ENCODE data around the gene MOK. TPM values are rescaled to one million over a fixed set of nuclear protein-coding genes. Genes with fewer than 3 reads are reported as not detected.

Gene MOK
- total RNA-seq, 2 experiments from 2014 or later: 6.2 to 6.6 TPM

- POLR2A ChIA-PET: no interaction called here
Observed at GRCh38 chr14:102234331-102235264, 70.4 kb downstream of the MOK start.

GRCh38 chr14:102233081-102233480 is 71.9 kb downstream of the MOK start:
- no peak for TF ChIP-seq CTCF (IDR thresholded peaks at IDR 0.05)
- POLR2A ChIA-PET: no interaction called here

More at GRCh38 chr14:102234331-102235264, 70.4 kb downstream of the MOK start:
- Mint-ChIP-seq H3K4me3 (no peak overlapping the region), H3K27me3 (no peaks in the 10 kb centered on the region), H3K9me3 (no peaks in the 10 kb centered on the region), H3K4me1 (ENCODE audit: low read depth) (no peaks in the 10 kb centered on the region), H3K36me3 (ENCODE audit: low read depth) (no peaks in the 10 kb centered on the region), H3K27ac (no peak overlapping the region)
- DNase-seq (no peak), ATAC-seq (no peak)
- TF ChIP-seq CTCF (IDR thresholded peaks at IDR 0.05): no peak
- intact Hi-C loops (cut with micrococcal nuclease): loop anchor here (2.0 kb wide), 1 partner anchor 80 kb away; no protein-coding TSS in a partner anchor
- CTCF ChIA-PET: interaction anchor here (1.5 kb wide), 1 partner anchor 80 kb away, joined by 9 read pairs; no protein-coding TSS in a partner anchor

GRCh38 chr14:102232348-102232625 is 72.7 kb downstream of the MOK start:
- no peak overlapping the region for H3K27ac Mint-ChIP-seq
- DNase-seq (no peak), ATAC-seq (no peak)
- H3K4me1 Mint-ChIP-seq (ENCODE audit: low read depth): no peaks in the 10 kb centered on the region
- no peaks in the 10 kb centered on the region for H3K9me3 Mint-ChIP-seq
- CTCF ChIA-PET: no interaction called here
- no peaks in the 10 kb centered on the region for H3K27me3 Mint-ChIP-seq
- TF ChIP-seq CTCF (IDR thresholded peaks at IDR 0.05): no peak
- intact Hi-C loops (cut with micrococcal nuclease): no loop called here
- H3K36me3 Mint-ChIP-seq (ENCODE audit: low read depth): no peaks in the 10 kb centered on the region
- POLR2A ChIA-PET: interaction anchor here (1.1 kb wide), 1 partner anchor 10 kb away, joined by 4 read pairs; no protein-coding TSS in a partner anchor
- H3K4me3 Mint-ChIP-seq: no peak overlapping the region

More at GRCh38 chr14:102233081-102233480, 71.9 kb downstream of the MOK start:
- Mint-ChIP-seq H3K27me3 (no peaks in the 10 kb centered on the region), H3K4me1 (ENCODE audit: low read depth) (no peaks in the 10 kb centered on the region), H3K27ac (no peak overlapping the region), H3K36me3 (ENCODE audit: low read depth) (no peaks in the 10 kb centered on the region), H3K9me3 (no peaks in the 10 kb centered on the region), H3K4me3 (no peak overlapping the region)
- CTCF ChIA-PET: interaction anchor here (0.8 to 1.5 kb wide), 2 partner anchors 81 to 205 kb away, joined by 3 to 9 read pairs; no protein-coding TSS in a partner anchor
- DNase-seq (no peak), ATAC-seq (no peak)
- intact Hi-C loops (cut with micrococcal nuclease): no loop called here

- H3K36me3 Mint-ChIP-seq (ENCODE audit: low read depth): no peaks in the 10 kb centered on the region
- DNase-seq (no peak), ATAC-seq (no peak)
- intact Hi-C loops (cut with micrococcal nuclease): no loop called here
- H3K27ac Mint-ChIP-seq: no peak overlapping the region
- ChIA-PET POLR2A (interaction anchor here (1.1 kb wide), 1 partner anchor 9 kb away, joined by 4 read pairs; no protein-coding TSS in a partner anchor), CTCF (interaction anchor here (1.1 kb wide), 1 partner anchor 83 kb away, joined by 3 read pairs; no protein-coding TSS in a partner anchor)
- H3K4me1 Mint-ChIP-seq (ENCODE audit: low read depth): no peaks in the 10 kb centered on the region
- no peaks in the 10 kb centered on the region for H3K27me3 Mint-ChIP-seq
- no peak for TF ChIP-seq CTCF (IDR thresholded peaks at IDR 0.05)
- no peaks in the 10 kb centered on the region for H3K9me3 Mint-ChIP-seq
- H3K4me3 Mint-ChIP-seq: no peak overlapping the region
Observed at GRCh38 chr14:102231476-102232347, 73.3 kb downstream of the MOK start.
